Measurements from ENCODE around the gene SAP30. TPM values are rescaled to one million over a fixed set of nuclear protein-coding genes. Genes with fewer than 3 reads are reported as not detected.

The SAP30 gene
- total RNA-seq, 3 donors from 2014 or later (not counting 1 experiment from before 2014, with no cell fraction given) = 2.6 to 9.1 (median 3.1) TPM

DNA sequence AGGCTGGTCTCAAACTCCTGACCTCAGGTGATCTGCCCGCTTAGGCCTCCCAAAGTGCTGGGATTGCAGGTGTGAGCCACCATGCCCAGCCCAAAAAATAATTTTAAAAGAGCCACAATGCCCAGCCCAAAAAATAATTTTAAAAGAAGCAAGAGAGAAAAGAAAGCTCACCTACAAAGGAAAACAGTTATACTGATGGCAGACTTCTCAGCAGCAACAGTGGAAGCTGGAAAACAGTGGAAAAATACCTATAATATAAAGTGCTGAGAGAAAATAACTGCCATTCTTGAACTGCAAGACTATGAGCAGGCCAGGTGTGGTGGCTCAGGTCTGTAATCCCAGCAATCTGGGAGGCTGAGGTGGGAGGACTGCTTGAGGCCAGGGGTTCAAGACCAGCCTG lies 23.3 kb upstream of the SAP30 start:
- no peaks in the 10 kb centered on the region for H3K36me3 Mint-ChIP-seq
- intact Hi-C loops (cut with micrococcal nuclease) = no loop called here
- H3K4me1 Mint-ChIP-seq = no peaks in the 10 kb centered on the region

GRCh38 chr4:173357939-173358338 lies 12.8 kb upstream of the SAP30 start:
- H3K9me3 Mint-ChIP-seq = no peaks in the 10 kb centered on the region
- no peak overlapping the region for H3K27ac ChIP-seq (ENCODE audit: low read length)
- H3K4me3 ChIP-seq (ENCODE audit: low read length) = no peak overlapping the region
- H3K27me3 Mint-ChIP-seq (ENCODE audit: low read depth in 2 of 2) = peaks cover 0 to under 1% of the 10 kb centered on the region in 2 donors
- H3K36me3 Mint-ChIP-seq = no peaks in the 10 kb centered on the region
- no peaks in the 10 kb centered on the region for H3K9me3 ChIP-seq (ENCODE audit: control insufficient read depth, insufficient read depth, low read length)
- DNase-seq (no peak), ATAC-seq (no peak)
- H3K27ac Mint-ChIP-seq = no peak overlapping the region
- no peaks in the 10 kb centered on the region for H3K36me3 ChIP-seq (ENCODE audit: control insufficient read depth, insufficient read depth, low read length)
- intact Hi-C loops (cut with micrococcal nuclease) = no loop called here
- H3K4me3 Mint-ChIP-seq = no peak overlapping the region
- peaks cover 4% of the 10 kb centered on the region for H3K4me1 ChIP-seq (ENCODE audit: control insufficient read depth, insufficient read depth, low read length)
- no peak for TF ChIP-seq CTCF (IDR thresholded peaks at IDR 0.05)
- H3K27me3 ChIP-seq (ENCODE audit: control insufficient read depth, insufficient read depth, low read length) = no peaks in the 10 kb centered on the region
- H3K4me1 Mint-ChIP-seq = peaks cover 5 to 6% of the 10 kb centered on the region in 2 donors
- 90% methylated on average over 2 of the region's 2 CpGs for WGBS (ENCODE audit: insufficient coverage)

More for the DNA sequence above, 23.3 kb upstream of the SAP30 start:
- H3K9me3 ChIP-seq (ENCODE audit: control insufficient read depth, insufficient read depth, low read length) = no peaks in the 10 kb centered on the region
- Mint-ChIP-seq H3K4me3 (no peak overlapping the region), H3K27ac (no peak overlapping the region), H3K9me3 (no peaks in the 10 kb centered on the region), H3K27me3 (ENCODE audit: low read depth in 2 of 2) (no peaks in the 10 kb centered on the region)
- no peak for DNase-seq
- no peaks in the 10 kb centered on the region for H3K36me3 ChIP-seq (ENCODE audit: control insufficient read depth, insufficient read depth, low read length)
- TF ChIP-seq CTCF (IDR thresholded peaks at IDR 0.05) = no peak
- no peaks in the 10 kb centered on the region for H3K4me1 ChIP-seq (ENCODE audit: control insufficient read depth, insufficient read depth, low read length)
- 100% methylated on average over 1 of the region's 1 CpG for WGBS (ENCODE audit: insufficient coverage)
- H3K27me3 ChIP-seq (ENCODE audit: control insufficient read depth, insufficient read depth, low read length) = no peaks in the 10 kb centered on the region
- H3K4me3 ChIP-seq (ENCODE audit: low read length) = no peak overlapping the region
- no peak overlapping the region for H3K27ac ChIP-seq (ENCODE audit: low read length)
- no peak for ATAC-seq

- whole genome bisulfite sequencing (ENCODE audit: insufficient coverage) = 38% methylated on average over 3 of the region's 5 CpGs
- no peaks in the 10 kb centered on the region for H3K27me3 ChIP-seq (ENCODE audit: control insufficient read depth, insufficient read depth, low read length)
- H3K27ac ChIP-seq (ENCODE audit: low read length) = no peak overlapping the region
- peaks cover 5 to 6% of the 10 kb centered on the region in 2 donors for H3K4me1 Mint-ChIP-seq
- intact Hi-C loops (cut with micrococcal nuclease) = no loop called here
- H3K27ac Mint-ChIP-seq = no peak overlapping the region
- ATAC-seq (no peak), DNase-seq (peak in 1 of 2 donors; percentile 17)
- H3K9me3 ChIP-seq (ENCODE audit: control insufficient read depth, insufficient read depth, low read length) = no peaks in the 10 kb centered on the region
- H3K4me3 Mint-ChIP-seq = no peak overlapping the region
- TF ChIP-seq CTCF (IDR thresholded peaks at IDR 0.05) = peak; percentile 22
- no peak overlapping the region for H3K4me3 ChIP-seq (ENCODE audit: low read length)
- no peaks in the 10 kb centered on the region for H3K9me3 Mint-ChIP-seq
- H3K36me3 Mint-ChIP-seq = no peaks in the 10 kb centered on the region
- peaks cover 7% of the 10 kb centered on the region for H3K4me1 ChIP-seq (ENCODE audit: control insufficient read depth, insufficient read depth, low read length)
- peaks cover 0 to 2% of the 10 kb centered on the region in 2 donors for H3K27me3 Mint-ChIP-seq (ENCODE audit: low read depth in 2 of 2)
- no peaks in the 10 kb centered on the region for H3K36me3 ChIP-seq (ENCODE audit: control insufficient read depth, insufficient read depth, low read length)
Observed at GRCh38 chr4:173360587-173361221, 10.1 kb upstream of the SAP30 start.

- H3K27ac Mint-ChIP-seq = no peak overlapping the region
- no peak overlapping the region for H3K4me3 ChIP-seq (ENCODE audit: low read length)
- ATAC-seq = no peak
- H3K27me3 ChIP-seq (ENCODE audit: control insufficient read depth, insufficient read depth, low read length) = no peaks in the 10 kb centered on the region
- no peak for TF ChIP-seq CTCF (IDR thresholded peaks at IDR 0.05)
- H3K36me3 Mint-ChIP-seq = no peaks in the 10 kb centered on the region
- H3K9me3 ChIP-seq (ENCODE audit: control insufficient read depth, insufficient read depth, low read length) = no peaks in the 10 kb centered on the region
- H3K4me1 ChIP-seq (ENCODE audit: control insufficient read depth, insufficient read depth, low read length) = peaks cover 9% of the 10 kb centered on the region
- H3K27ac ChIP-seq (ENCODE audit: low read length) = no peak overlapping the region
- intact Hi-C loops (cut with micrococcal nuclease) = no loop called here
- DNase-seq = no peak
- no peaks in the 10 kb centered on the region for H3K9me3 Mint-ChIP-seq
- H3K36me3 ChIP-seq (ENCODE audit: control insufficient read depth, insufficient read depth, low read length) = no peaks in the 10 kb centered on the region
- no peak overlapping the region for H3K4me3 Mint-ChIP-seq
- WGBS (ENCODE audit: insufficient coverage) = 95% methylated on average over 2 of the region's 3 CpGs
- H3K4me1 Mint-ChIP-seq = peaks cover 5 to 6% of the 10 kb centered on the region in 2 donors
- H3K27me3 Mint-ChIP-seq (ENCODE audit: low read depth in 2 of 2) = peaks cover 0 to 2% of the 10 kb centered on the region in 2 donors
Observed at GRCh38 chr4:173362666-173363065, 8.1 kb upstream of the SAP30 start.

Measured in natural killer cell (primary cell).